Measurements from ENCODE around the gene NAA80. TPM values are rescaled to one million over a fixed set of nuclear protein-coding genes. Genes with fewer than 3 reads are reported as not detected.

Gene NAA80
- total RNA-seq, 1 donor from 2014 or later, result 1.3 TPM

GRCh38 chr3:50268276-50268675, 30.9 kb downstream of the NAA80 start:
- Histone ChIP-seq H3K27me3 (ENCODE audit: control insufficient read depth, insufficient read depth, low read length) (no peaks in the 10 kb centered on the region), H3K36me3 (ENCODE audit: control insufficient read depth, insufficient read depth, low read length) (no peaks in the 10 kb centered on the region), H3K4me3 (ENCODE audit: low read depth, low read length) (no peak overlapping the region)
- TF ChIP-seq, protein P1, sequence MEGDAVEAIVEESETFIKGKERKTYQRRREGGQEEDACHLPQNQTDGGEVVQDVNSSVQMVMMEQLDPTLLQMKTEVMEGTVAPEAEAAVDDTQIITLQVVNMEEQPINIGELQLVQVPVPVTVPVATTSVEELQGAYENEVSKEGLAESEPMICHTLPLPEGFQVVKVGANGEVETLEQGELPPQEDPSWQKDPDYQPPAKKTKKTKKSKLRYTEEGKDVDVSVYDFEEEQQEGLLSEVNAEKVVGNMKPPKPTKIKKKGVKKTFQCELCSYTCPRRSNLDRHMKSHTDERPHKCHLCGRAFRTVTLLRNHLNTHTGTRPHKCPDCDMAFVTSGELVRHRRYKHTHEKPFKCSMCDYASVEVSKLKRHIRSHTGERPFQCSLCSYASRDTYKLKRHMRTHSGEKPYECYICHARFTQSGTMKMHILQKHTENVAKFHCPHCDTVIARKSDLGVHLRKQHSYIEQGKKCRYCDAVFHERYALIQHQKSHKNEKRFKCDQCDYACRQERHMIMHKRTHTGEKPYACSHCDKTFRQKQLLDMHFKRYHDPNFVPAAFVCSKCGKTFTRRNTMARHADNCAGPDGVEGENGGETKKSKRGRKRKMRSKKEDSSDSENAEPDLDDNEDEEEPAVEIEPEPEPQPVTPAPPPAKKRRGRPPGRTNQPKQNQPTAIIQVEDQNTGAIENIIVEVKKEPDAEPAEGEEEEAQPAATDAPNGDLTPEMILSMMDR (IDR thresholded peaks at IDR 0.05; ENCODE audit: insufficient read depth, low read length, severe bottlenecking), result no peak
- FAIRE-seq (no peak), DNase-seq (ENCODE audit: low read depth) (no peak)

GRCh38 chr3:50267280-50267913, 31.8 kb downstream of the NAA80 start:
- peak overlapping the region; percentile 35 for H3K4me3 ChIP-seq (ENCODE audit: low read depth, low read length)

DNA sequence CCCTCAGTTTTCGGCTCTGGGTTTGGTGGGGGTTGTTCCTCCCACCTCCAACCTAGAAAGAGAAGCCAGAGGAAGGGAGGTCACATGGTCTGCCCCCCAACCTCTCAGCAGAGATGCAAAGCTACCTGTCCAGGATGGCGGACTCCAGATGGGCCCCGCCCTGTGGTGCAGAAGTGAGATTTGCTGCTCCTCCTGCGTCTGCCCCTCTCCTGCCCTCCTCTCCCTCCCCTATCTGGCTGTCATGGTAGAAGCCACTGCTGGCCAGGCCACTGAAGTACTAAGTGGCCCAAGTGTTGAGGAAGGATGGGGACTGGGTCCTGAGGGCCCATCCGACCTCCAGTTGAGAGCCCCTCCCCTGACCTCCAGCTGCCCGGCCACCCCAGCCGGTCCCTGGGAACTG, 32.4 kb downstream of the NAA80 start:
- peak overlapping the region; percentile 35 for H3K4me3 ChIP-seq (ENCODE audit: low read depth, low read length)
- no peak for FAIRE-seq
- TF ChIP-seq, protein P1 (IDR thresholded peaks at IDR 0.05; ENCODE audit: insufficient read depth, low read length, severe bottlenecking), result no peak

More at GRCh38 chr3:50267280-50267913, 31.8 kb downstream of the NAA80 start:
- FAIRE-seq (no peak), DNase-seq (ENCODE audit: low read depth) (no peak)
- H3K36me3 ChIP-seq (ENCODE audit: control insufficient read depth, insufficient read depth, low read length), result no peaks in the 10 kb centered on the region
- no peaks in the 10 kb centered on the region for H3K27me3 ChIP-seq (ENCODE audit: control insufficient read depth, insufficient read depth, low read length)
- TF ChIP-seq, protein P1 (IDR thresholded peaks at IDR 0.05; ENCODE audit: insufficient read depth, low read length, severe bottlenecking), result no peak

GRCh38 chr3:50266017-50266416, 33.2 kb downstream of the NAA80 start:
- no peaks in the 10 kb centered on the region for H3K36me3 ChIP-seq (ENCODE audit: control insufficient read depth, insufficient read depth, low read length)
- no peaks in the 10 kb centered on the region for H3K27me3 ChIP-seq (ENCODE audit: control insufficient read depth, insufficient read depth, low read length)
- DNase-seq (ENCODE audit: low read depth), result no peak
- no peak overlapping the region for H3K4me3 ChIP-seq (ENCODE audit: low read depth, low read length)
- no peak for FAIRE-seq
- TF ChIP-seq, protein P1 (IDR thresholded peaks at IDR 0.05; ENCODE audit: insufficient read depth, low read length, severe bottlenecking), result no peak

More for the DNA sequence above, 32.4 kb downstream of the NAA80 start:
- no peaks in the 10 kb centered on the region for H3K27me3 ChIP-seq (ENCODE audit: control insufficient read depth, insufficient read depth, low read length)
- no peak for DNase-seq (ENCODE audit: low read depth)
- H3K36me3 ChIP-seq (ENCODE audit: control insufficient read depth, insufficient read depth, low read length), result no peaks in the 10 kb centered on the region

DNA sequence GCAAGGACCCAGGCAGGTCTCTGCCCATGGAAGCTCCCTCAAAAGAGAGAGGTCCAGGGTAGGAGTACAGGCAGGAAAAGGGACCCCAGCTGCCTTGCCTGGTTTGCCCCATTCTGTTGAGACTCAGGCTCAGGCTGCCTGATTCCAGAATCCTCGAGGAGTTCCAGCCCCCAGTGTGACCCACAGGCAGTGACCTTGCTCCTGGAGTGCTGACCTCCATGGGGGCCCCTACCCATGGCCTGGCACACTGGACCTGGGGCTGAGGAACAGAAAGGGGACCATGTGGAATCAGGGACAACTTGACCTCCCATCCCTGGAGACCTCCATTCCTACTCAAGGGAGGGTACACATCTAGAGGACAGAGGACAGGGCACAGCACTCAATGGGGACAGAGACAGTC, 33.6 kb downstream of the NAA80 start:
- FAIRE-seq (no peak), DNase-seq (ENCODE audit: low read depth) (no peak)
- Histone ChIP-seq H3K4me3 (ENCODE audit: low read depth, low read length) (no peak overlapping the region), H3K36me3 (ENCODE audit: control insufficient read depth, insufficient read depth, low read length) (no peaks in the 10 kb centered on the region), H3K27me3 (ENCODE audit: control insufficient read depth, insufficient read depth, low read length) (no peaks in the 10 kb centered on the region)
- TF ChIP-seq, protein P1 (IDR thresholded peaks at IDR 0.05; ENCODE audit: insufficient read depth, low read length, severe bottlenecking), result no peak

DNA sequence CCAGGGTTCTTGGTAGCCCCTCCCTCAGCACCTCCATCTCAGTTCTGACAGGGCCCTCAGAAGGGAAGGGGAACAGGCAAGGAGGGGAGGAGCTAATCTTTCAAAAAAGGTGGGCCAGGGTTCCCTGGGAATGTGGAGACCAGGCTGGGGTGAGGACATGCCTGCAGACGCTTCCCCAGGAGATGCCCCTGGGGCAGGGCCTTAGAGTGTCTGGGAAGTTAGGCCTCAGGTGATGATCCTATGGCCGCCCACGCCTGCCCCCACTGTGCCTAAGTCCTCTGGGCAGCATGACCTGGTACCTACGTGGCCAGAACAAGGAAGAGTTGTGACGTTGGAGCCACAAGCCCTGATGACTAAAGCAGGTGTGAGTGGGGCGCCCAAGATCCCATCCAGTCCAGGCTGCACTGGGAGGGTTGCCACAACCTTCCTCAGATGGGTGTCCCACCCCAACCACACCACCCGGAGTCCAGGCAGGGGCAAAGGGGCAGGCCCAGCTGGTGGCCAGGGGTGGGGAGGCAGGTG, 34.2 kb downstream of the NAA80 start:
- DNase-seq (ENCODE audit: low read depth) (peak; percentile 83), FAIRE-seq (no peak)

More for the DNA sequence above, 34.2 kb downstream of the NAA80 start:
- TF ChIP-seq, protein P1 (IDR thresholded peaks at IDR 0.05; ENCODE audit: insufficient read depth, low read length, severe bottlenecking), result no peak
- Histone ChIP-seq H3K4me3 (ENCODE audit: low read depth, low read length) (no peak overlapping the region), H3K36me3 (ENCODE audit: control insufficient read depth, insufficient read depth, low read length) (no peaks in the 10 kb centered on the region), H3K27me3 (ENCODE audit: control insufficient read depth, insufficient read depth, low read length) (no peaks in the 10 kb centered on the region)

All from bronchial epithelial cell (primary cell).